Kidney (tissue), 14 donors: ENCODE data around the gene GDPD5. TPM values are rescaled to one million over a fixed set of nuclear protein-coding genes. Genes with fewer than 3 reads are reported as not detected.
A peak's percentile ranks its signal among the peaks of the same experiment; 100 is the strongest.

ENCODE experiments used
- DNase-seq, 5 donors: peaks; one replicate each; pipeline ENCODE4 v3.0.0-alpha.2; 2013 to 2020
- FAIRE-seq: peaks from 2 replicates; lab custom pipeline; 2012; peaks lifted over from hg19 to GRCh38; lab: Jason Lieb, UNC
- H3K27ac ChIP-seq, 2 donors: one replicate each; pipeline ENCODE4 v1.7.0; 2013; ENCODE audit warnings: low read depth in 2 of 2, low read length in 2 of 2, inconsistent platforms in 1 of 2
- H3K27me3 ChIP-seq: one replicate; pipeline ENCODE4 v1.7.1; 2013; ENCODE audit warnings: low read length, inconsistent platforms; ENCODE audit not compliant: control insufficient read depth, insufficient read depth
- H3K36me3 ChIP-seq, 3 donors: one replicate each; pipeline versions ENCODE4 v1.7.0 to v1.7.1; 2013; ENCODE audit warnings: low read length in 3 of 3, control low read depth in 1 of 3, inconsistent platforms in 1 of 3; ENCODE audit not compliant: insufficient read depth in 3 of 3, control insufficient read depth in 2 of 3
- H3K4me1 ChIP-seq, 3 donors: one replicate each; pipeline versions ENCODE4 v1.7.0 to v1.7.1; 2013; ENCODE audit warnings: low read length in 3 of 3, inconsistent platforms in 1 of 3, low read depth in 1 of 3; ENCODE audit not compliant: control insufficient read depth in 2 of 3, insufficient read depth in 2 of 3
- H3K4me3 ChIP-seq, 3 donors: one replicate each; pipeline versions ENCODE4 v1.7.0 to v1.8.1; 2013; ENCODE audit warnings: low read length in 3 of 3, control low read depth in 1 of 3, inconsistent platforms in 1 of 3
- H3K9ac ChIP-seq, 3 donors: one replicate each; pipeline versions ENCODE4 v1.7.0 to v1.7.1; 2013; ENCODE audit warnings: low read length in 3 of 3, control low read depth in 1 of 3, inconsistent platforms in 1 of 3
- H3K9me3 ChIP-seq, 3 donors: one replicate each; pipeline versions ENCODE4 v1.7.0 to v1.7.1; 2013; ENCODE audit warnings: low read length in 3 of 3, control low read depth in 1 of 3, inconsistent platforms in 1 of 3; ENCODE audit not compliant: control insufficient read depth in 2 of 3, insufficient read depth in 1 of 3
- CTCF ChIP-seq: IDR thresholded peaks from 3 replicates; pipeline ENCODE4 v1.5.1; 2012; ENCODE audit warnings: mild to moderate bottlenecking, moderate library complexity, borderline replicate concordance; ENCODE audit not compliant: insufficient read depth; ENCODE audit errors: extremely low read depth
- intact Hi-C: fragments of 100-400 bp; cut with DNase I; formaldehyde crosslinking; loops from one replicate; pipeline ENCODE4 v1.11.1; 2022
- polyA plus RNA-seq: library from polyadenylated mRNA; stranded (reverse); fragments of 350-450 nt; fragmentation: Illumina TruSeq; extraction: RNeasy Lipid Tissue Mini Kit (QIAGEN cat#74804); gene quantifications from one replicate; pipeline ENCODE4 v1.2.3, GENCODE V29; 2014; ENCODE audit warnings: low read depth, low replicate concordance; ENCODE audit not compliant: insufficient read depth
- total RNA-seq: library from RNA; stranded (reverse); fragmentation: NEBNext Ultra II Directional; extraction: Animal tissue kit (Norgen Biotek cat#: 25700); gene quantifications from one replicate; pipeline ENCODE4 v1.2.1, GENCODE V29; 2021
- donor health status: control.
- donor health status: control.
- donor health status: control.
- donor health status: control.
- donor health status: control.
- donor health status: DM: yes; HTN: yes; CAD: no.
- donor health status: Normal renal cell carcinoma (clear cell type).

The GDPD5 gene
- total and polyA plus RNA-seq, 2 donors from 2014 or later: 3.9 to 11.4 TPM

- intact Hi-C loops: no loop called here
Measured at GRCh38 chr11:75479597-75480145, 46.1 kb downstream of the GDPD5 start.

GRCh38 chr11:75478783-75479596, 46.8 kb downstream of the GDPD5 start:
- DNase-seq (peak in 2 of 5 donors; percentile 23 to 39), FAIRE-seq (no peak)
- no peaks in the 10 kb centered on the region for H3K36me3 ChIP-seq
- no peaks in the 10 kb centered on the region for H3K9me3 ChIP-seq
- peaks cover 0 to 18% (median 0%) of the 10 kb centered on the region in 3 donors for H3K4me1 ChIP-seq
- intact Hi-C loops: no loop called here
- H3K27me3 ChIP-seq: no peaks in the 10 kb centered on the region
- no peak for TF ChIP-seq CTCF
- no peak overlapping the region for H3K27ac ChIP-seq
- H3K9ac ChIP-seq: no peak overlapping the region
- H3K4me3 ChIP-seq: no peak overlapping the region

More at GRCh38 chr11:75479597-75480145, 46.1 kb downstream of the GDPD5 start:
- DNase-seq (no peak), FAIRE-seq (no peak)
- Histone ChIP-seq H3K9me3 (no peaks in the 10 kb centered on the region), H3K27ac (no peak overlapping the region), H3K4me1 (peaks cover 0 to 15% (median 0%) of the 10 kb centered on the region in 3 donors), H3K36me3 (no peaks in the 10 kb centered on the region), H3K27me3 (no peaks in the 10 kb centered on the region), H3K4me3 (no peak overlapping the region), H3K9ac (no peak overlapping the region)
- TF ChIP-seq CTCF: no peak

GRCh38 chr11:75477614-75477935, 48.2 kb downstream of the GDPD5 start:
- Histone ChIP-seq H3K27me3 (no peaks in the 10 kb centered on the region), H3K27ac (no peak overlapping the region), H3K9me3 (no peaks in the 10 kb centered on the region), H3K4me1 (peaks cover 0 to 15% (median 0%) of the 10 kb centered on the region in 3 donors), H3K4me3 (no peak overlapping the region), H3K36me3 (no peaks in the 10 kb centered on the region), H3K9ac (no peak overlapping the region)
- no peak for TF ChIP-seq CTCF
- FAIRE-seq (no peak), DNase-seq (peak in 1 of 5 donors; percentile 45)
- intact Hi-C loops: no loop called here
